ENCODE data around the gene IP6K1.

IP6K1 gene

GRCh38 chr3:49745986-49746385 is 40.4 kb downstream of the IP6K1 start:
- Histone ChIP-seq H3K27me3 (ENCODE audit: insufficient read depth, low read length) (no peaks in the 10 kb centered on the region), H3K4me3 (ENCODE audit: low read length) (no peak overlapping the region), H3K9me3 (ENCODE audit: low read length) (no peaks in the 10 kb centered on the region), H2AFZ (ENCODE audit: low read depth, low read length) (no peak overlapping the region), H3K4me1 (ENCODE audit: insufficient read depth, low read length) (peaks cover 5% of the 10 kb centered on the region), H3K36me3 (ENCODE audit: insufficient read depth, low read length) (peaks cover 44% of the 10 kb centered on the region)

DNA sequence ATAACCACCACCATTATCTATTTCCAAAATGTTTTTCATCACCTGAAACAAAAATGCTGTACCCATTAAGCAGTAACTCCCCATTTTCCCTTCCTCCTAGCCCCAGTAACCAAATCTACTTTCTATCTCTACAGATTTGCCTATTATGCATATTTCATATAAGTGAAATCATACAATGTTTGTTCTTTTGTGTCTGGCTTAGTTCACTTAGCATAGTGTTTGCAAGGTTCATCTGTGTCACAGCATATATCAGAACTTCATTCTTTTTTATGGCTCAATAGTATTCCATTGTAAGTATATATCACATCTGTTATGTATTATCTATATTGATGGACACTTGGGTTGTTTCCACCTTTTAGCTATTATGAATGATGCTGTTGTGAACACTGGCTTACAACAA is 45.9 kb downstream of the IP6K1 start:
- Histone ChIP-seq H3K36me3 (ENCODE audit: insufficient read depth, low read length) (peaks cover 43% of the 10 kb centered on the region), H3K27me3 (ENCODE audit: insufficient read depth, low read length) (no peaks in the 10 kb centered on the region), H3K9me3 (ENCODE audit: low read length) (no peaks in the 10 kb centered on the region), H2AFZ (ENCODE audit: low read depth, low read length) (no peak overlapping the region), H3K4me1 (ENCODE audit: insufficient read depth, low read length) (no peaks in the 10 kb centered on the region), H3K4me3 (ENCODE audit: low read length) (no peak overlapping the region)

DNA sequence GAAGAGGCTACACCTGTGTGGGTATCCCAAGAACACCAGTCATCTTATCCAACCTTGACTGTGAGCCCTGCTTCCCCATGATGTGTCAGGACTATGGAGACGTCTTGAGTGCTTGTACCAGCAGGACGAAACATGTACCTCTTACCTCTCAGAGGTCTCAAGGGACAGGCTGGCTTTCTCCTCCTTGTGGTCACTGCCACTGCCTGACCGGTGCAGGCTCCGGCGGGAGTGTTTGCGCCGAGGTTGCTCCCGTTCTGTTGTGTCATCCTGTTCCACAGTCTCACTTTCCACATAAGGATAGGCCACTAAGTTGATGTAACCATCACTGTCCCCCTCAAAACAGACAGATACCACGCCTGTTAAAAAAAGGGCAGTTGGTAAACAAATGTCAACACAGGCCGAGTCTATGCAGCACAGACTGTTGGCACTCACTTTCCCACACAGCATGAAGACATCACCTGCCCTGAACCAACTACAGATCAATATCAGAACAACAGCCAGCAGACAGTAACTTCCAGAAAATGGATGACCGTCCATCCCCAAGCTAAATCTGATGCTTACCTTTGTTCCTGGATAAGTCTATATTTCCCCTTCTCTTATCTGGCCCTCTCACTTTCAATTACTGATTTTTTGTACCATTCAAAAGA is 48.2 kb downstream of the IP6K1 start:
- Histone ChIP-seq H3K36me3 (ENCODE audit: insufficient read depth, low read length) (peaks cover 53% of the 10 kb centered on the region), H3K4me3 (ENCODE audit: low read length) (no peak overlapping the region), H3K9me3 (ENCODE audit: low read length) (no peaks in the 10 kb centered on the region), H3K27me3 (ENCODE audit: insufficient read depth, low read length) (no peaks in the 10 kb centered on the region), H3K4me1 (ENCODE audit: insufficient read depth, low read length) (no peaks in the 10 kb centered on the region), H2AFZ (ENCODE audit: low read depth, low read length) (no peak overlapping the region)

GRCh38 chr3:49734752-49735151 is 51.6 kb downstream of the IP6K1 start:
- no peaks in the 10 kb centered on the region for H3K9me3 ChIP-seq (ENCODE audit: low read length)
- H3K4me1 ChIP-seq (ENCODE audit: insufficient read depth, low read length) = no peaks in the 10 kb centered on the region
- no peak overlapping the region for H3K4me3 ChIP-seq (ENCODE audit: low read length)
- no peaks in the 10 kb centered on the region for H3K27me3 ChIP-seq (ENCODE audit: insufficient read depth, low read length)
- H3K36me3 ChIP-seq (ENCODE audit: insufficient read depth, low read length) = peaks cover 66% of the 10 kb centered on the region
- H2AFZ ChIP-seq (ENCODE audit: low read depth, low read length) = no peak overlapping the region

DNA sequence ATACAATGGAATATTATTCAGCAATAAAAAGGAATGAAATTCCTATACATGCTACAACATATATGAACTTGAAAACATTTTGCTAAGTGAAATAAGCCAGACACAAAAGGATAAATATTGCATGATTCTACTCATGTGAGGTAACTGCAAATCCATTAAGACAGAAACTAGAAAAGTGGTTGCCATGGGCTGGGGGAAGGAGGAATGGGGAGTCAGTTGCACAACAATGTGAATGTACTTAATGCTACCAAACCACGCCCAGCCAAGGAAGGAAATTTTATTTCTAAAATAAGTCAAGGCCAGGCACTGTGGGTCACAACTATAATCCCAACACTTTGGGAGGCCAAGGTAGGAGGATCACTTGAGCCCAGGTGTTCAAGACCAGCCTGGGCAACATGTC is 52.8 kb downstream of the IP6K1 start:
- H2AFZ ChIP-seq (ENCODE audit: low read depth, low read length) = no peak overlapping the region
- H3K36me3 ChIP-seq (ENCODE audit: insufficient read depth, low read length) = peaks cover 61% of the 10 kb centered on the region
- no peaks in the 10 kb centered on the region for H3K27me3 ChIP-seq (ENCODE audit: insufficient read depth, low read length)
- no peak overlapping the region for H3K4me3 ChIP-seq (ENCODE audit: low read length)
- no peaks in the 10 kb centered on the region for H3K9me3 ChIP-seq (ENCODE audit: low read length)
- H3K4me1 ChIP-seq (ENCODE audit: insufficient read depth, low read length) = no peaks in the 10 kb centered on the region

DNA sequence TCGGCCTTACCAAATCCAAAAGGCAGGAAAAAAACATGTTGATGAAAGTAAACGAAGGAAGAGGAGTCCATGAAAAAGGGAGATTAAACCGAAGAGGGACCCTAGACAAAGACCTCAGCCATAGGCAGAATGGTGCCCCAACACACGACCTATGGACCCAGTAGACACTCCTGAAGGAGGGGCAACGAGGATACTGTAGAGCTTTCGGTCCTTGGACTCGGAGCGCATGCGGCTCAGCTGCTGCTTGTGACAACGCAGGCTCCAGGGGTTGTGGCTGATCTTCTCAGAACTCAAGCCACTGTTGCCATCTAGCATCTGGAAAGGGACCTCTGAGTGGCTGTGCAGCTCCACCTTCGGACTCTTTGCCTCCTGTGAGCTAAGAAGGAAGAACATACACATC is 53.7 kb downstream of the IP6K1 start:
- Histone ChIP-seq H3K36me3 (ENCODE audit: insufficient read depth, low read length) (peaks cover 60% of the 10 kb centered on the region), H3K4me3 (ENCODE audit: low read length) (no peak overlapping the region), H3K9me3 (ENCODE audit: low read length) (no peaks in the 10 kb centered on the region)

GRCh38 chr3:49729966-49730609 is 56.3 kb downstream of the IP6K1 start:
- Histone ChIP-seq H3K36me3 (ENCODE audit: insufficient read depth, low read length) (peaks cover 72% of the 10 kb centered on the region), H2AFZ (ENCODE audit: low read depth, low read length) (no peak overlapping the region), H3K27me3 (ENCODE audit: insufficient read depth, low read length) (no peaks in the 10 kb centered on the region)

More for the DNA sequence above, 53.7 kb downstream of the IP6K1 start:
- Histone ChIP-seq H3K27me3 (ENCODE audit: insufficient read depth, low read length) (no peaks in the 10 kb centered on the region), H3K4me1 (ENCODE audit: insufficient read depth, low read length) (no peaks in the 10 kb centered on the region), H2AFZ (ENCODE audit: low read depth, low read length) (no peak overlapping the region)

DNA sequence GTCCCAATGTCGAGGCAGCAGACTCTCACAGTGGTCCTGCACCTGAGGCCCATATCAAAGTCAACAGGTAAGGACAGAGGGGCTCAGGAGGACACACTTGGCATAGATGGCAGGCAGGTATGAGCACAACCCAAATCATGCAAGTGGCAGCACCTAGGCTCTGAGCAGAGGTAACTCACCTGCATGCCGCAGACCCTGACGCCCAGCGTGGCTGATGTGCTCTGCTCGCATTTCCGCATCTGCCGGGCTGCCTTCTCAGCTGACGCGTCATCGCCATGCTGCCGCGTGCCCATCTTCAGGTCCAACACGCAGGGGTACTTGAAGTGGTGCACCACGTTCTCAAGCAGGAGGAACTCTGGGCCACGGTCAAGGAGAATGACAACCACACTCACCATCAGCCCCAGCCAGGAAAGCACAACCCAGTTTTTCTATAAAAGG is 58.4 kb downstream of the IP6K1 start:
- no peak overlapping the region for H2AFZ ChIP-seq (ENCODE audit: low read depth, low read length)
- no peaks in the 10 kb centered on the region for H3K9me3 ChIP-seq (ENCODE audit: low read length)
- H3K4me1 ChIP-seq (ENCODE audit: insufficient read depth, low read length) = peaks cover 15% of the 10 kb centered on the region
- no peaks in the 10 kb centered on the region for H3K27me3 ChIP-seq (ENCODE audit: insufficient read depth, low read length)
- H3K36me3 ChIP-seq (ENCODE audit: insufficient read depth, low read length) = peaks cover 53% of the 10 kb centered on the region
- no peak overlapping the region for H3K4me3 ChIP-seq (ENCODE audit: low read length)

More at GRCh38 chr3:49729966-49730609, 56.3 kb downstream of the IP6K1 start:
- Histone ChIP-seq H3K4me1 (ENCODE audit: insufficient read depth, low read length) (no peaks in the 10 kb centered on the region), H3K9me3 (ENCODE audit: low read length) (no peaks in the 10 kb centered on the region), H3K4me3 (ENCODE audit: low read length) (no peak overlapping the region)

DNA sequence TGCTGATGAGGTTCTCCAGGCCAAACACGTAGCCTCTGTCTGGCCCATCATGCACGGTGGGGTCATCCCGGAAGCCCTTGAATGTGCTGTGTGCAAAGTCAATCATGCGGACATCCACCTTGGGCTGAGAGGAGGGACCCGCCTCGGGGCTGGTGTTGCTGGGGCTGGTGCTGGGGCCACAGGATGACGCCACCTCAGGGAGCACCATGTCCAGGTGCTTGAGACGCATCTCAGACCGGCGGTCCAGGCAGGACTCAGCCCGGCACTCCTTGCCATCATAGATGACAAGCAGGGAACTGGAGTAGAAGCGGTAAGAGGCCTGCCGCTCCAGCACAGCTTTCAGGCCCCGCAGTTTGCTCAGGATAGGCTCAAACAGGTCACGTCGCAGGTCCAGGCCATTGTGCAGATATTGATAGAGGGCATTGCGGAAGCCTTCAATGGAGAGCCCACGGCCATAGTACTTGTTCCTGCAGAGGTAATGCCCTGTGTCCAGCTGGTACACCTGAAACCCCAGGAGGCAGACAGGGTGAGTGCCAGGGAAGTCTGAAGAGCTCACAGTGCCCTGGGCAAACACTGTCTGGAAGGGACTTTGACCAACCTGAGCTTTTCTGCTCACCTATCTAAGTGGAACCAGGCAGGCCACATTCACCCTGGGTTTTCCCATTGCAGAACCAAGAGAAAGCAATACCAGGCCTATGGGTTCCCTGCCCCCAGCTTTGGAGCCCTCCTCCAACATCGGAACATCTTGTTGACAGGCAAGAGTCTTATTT is 59.0 kb downstream of the IP6K1 start:
- H2AFZ ChIP-seq (ENCODE audit: low read depth, low read length) = no peak overlapping the region
- H3K4me3 ChIP-seq (ENCODE audit: low read length) = no peak overlapping the region
- H3K9me3 ChIP-seq (ENCODE audit: low read length) = no peaks in the 10 kb centered on the region
- peaks cover 21% of the 10 kb centered on the region for H3K4me1 ChIP-seq (ENCODE audit: insufficient read depth, low read length)
- peaks cover 51% of the 10 kb centered on the region for H3K36me3 ChIP-seq (ENCODE audit: insufficient read depth, low read length)
- H3K27me3 ChIP-seq (ENCODE audit: insufficient read depth, low read length) = no peaks in the 10 kb centered on the region

DNA sequence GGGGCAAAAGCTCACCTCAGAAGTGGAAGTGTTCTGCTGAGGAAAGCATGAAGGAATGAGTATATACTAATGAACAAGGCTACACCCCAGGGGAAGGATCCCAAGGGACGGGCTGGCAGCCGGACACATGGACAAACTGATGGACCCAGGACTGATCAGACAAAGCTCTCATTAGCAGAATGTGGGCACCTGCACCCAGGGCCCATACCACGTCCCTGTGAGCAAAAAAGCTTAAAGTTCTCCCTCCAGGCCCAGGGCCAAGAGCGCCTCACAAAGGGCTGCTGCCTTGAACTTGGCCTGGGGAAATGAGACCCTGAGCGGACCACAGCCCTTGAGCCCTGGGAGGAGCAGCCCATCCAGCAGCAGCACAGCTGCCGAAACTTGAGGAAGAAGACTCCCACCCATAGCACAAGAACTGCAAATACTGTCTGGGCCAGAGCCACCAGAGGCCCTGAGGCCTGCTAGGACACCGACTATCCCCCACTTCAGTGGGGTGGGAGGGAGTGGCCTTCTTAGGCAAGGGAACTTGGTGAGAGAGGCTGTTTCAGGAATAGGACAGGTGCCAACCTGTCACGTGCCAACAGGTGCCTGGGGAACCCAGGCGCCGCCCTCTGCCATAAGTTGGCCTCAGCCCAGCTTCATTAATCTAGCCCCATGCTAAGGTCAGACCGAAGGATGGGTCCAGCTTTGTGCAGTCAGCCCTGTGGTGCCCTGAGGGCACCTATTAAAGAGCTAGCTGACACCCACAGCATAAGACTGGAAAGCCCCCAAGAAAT is 60.2 kb downstream of the IP6K1 start:
- Histone ChIP-seq H3K36me3 (ENCODE audit: insufficient read depth, low read length) (peaks cover 55% of the 10 kb centered on the region), H3K9me3 (ENCODE audit: low read length) (no peaks in the 10 kb centered on the region), H3K4me3 (ENCODE audit: low read length) (no peak overlapping the region), H3K4me1 (ENCODE audit: insufficient read depth, low read length) (peaks cover 21% of the 10 kb centered on the region), H3K27me3 (ENCODE audit: insufficient read depth, low read length) (no peaks in the 10 kb centered on the region), H2AFZ (ENCODE audit: low read depth, low read length) (no peak overlapping the region)

GRCh38 chr3:49724586-49724985 is 61.8 kb downstream of the IP6K1 start:
- Histone ChIP-seq H3K27me3 (ENCODE audit: insufficient read depth, low read length) (no peaks in the 10 kb centered on the region), H3K9me3 (ENCODE audit: low read length) (no peaks in the 10 kb centered on the region), H2AFZ (ENCODE audit: low read depth, low read length) (peak overlapping the region; percentile 78), H3K4me3 (ENCODE audit: low read length) (peak overlapping the region; percentile 92), H3K36me3 (ENCODE audit: insufficient read depth, low read length) (peaks cover 60% of the 10 kb centered on the region), H3K4me1 (ENCODE audit: insufficient read depth, low read length) (peaks cover 21% of the 10 kb centered on the region)

DNA sequence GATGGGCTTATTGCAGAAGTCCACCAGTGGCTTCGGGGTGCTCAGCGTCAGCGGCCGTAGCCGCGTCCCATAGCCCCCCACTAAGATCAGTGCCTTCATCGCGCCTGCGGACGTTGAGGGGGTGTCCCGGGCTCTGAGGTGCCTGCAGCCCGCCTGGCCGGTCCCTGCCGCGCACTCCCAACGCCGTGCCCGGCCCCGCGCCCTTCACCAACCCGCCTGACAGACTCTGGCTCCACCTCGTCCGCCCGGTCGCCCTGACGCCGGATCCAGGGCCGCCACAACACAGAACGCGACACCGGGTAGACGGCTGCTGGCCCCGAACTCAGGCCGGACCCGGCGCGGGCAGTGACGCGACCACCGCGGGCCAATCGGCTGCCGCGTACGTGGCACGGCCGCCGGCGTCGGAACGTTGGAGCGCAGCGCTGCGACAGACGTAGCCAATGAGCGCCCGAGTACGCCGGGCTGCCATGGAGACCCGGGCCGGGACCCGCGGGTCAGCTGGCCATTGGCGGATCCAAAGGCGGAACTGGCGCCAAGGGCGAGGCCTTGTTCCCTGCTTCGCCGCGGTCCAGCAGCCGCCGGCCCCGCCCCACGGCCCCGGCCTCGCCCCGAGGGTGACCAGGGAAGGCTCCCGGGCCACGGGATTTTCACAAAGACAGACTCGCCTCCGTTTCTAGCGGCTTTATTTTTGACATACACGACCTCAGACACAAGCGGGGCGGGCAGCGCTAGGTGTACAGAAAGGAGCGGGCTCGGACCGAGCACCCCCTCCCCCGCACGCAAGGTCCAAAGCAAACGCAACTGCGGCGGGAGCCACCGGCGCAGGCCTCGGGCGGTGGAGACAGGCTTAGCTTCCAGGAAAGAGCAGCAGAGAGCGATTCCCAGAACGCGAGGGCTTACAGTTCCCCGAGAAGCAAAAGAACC is 62.5 kb downstream of the IP6K1 start, which contains the start of gene GMPPB:
Gene GMPPB, minus strand, starts transcription at position 324 of the 924 bp plus-strand sequence. Its CDS starts 225 bp downstream, at position 99.
- Histone ChIP-seq H3K9me3 (ENCODE audit: low read length) (no peaks in the 10 kb centered on the region), H3K27me3 (ENCODE audit: insufficient read depth, low read length) (no peaks in the 10 kb centered on the region), H3K4me1 (ENCODE audit: insufficient read depth, low read length) (peaks cover 21% of the 10 kb centered on the region), H2AFZ (ENCODE audit: low read depth, low read length) (peak within 1 kb of the TSS; percentile 78), H3K36me3 (ENCODE audit: insufficient read depth, low read length) (peaks cover 65% of the 10 kb centered on the region), H3K4me3 (ENCODE audit: low read length) (peak within 1 kb of the TSS; percentile 92)
